Body of pancreas (tissue), 4 donors: ENCODE data around the gene NUDT22. TPM values are rescaled to one million over a fixed set of nuclear protein-coding genes. Genes with fewer than 3 reads are reported as not detected.

Experiments used
- ATAC-seq: fragments of 150-250 bp; one replicate; pipeline ENCODE4 v1.9.1; 2016
- DNase-seq, 4 donors: peaks; one replicate each; pipeline ENCODE4 v3.0.0-alpha.2; 2019
- H3K27ac ChIP-seq, 4 donors: fragments of 200-600 bp; sonication (generic); 1 replicate in 3 of 4; 2 replicates in 1 of 4; pipeline versions ENCODE4 v1.5.1 to v1.6.1; 2016 to 2019; ENCODE audit warnings: mild to moderate bottlenecking in 1 of 4, mixed read lengths in 1 of 4, moderate library complexity in 1 of 4
- H3K27me3 ChIP-seq, 2 donors: fragments of 200-600 bp; sonication (generic); one replicate each; pipeline ENCODE4 v1.6.0; 2016; ENCODE audit warnings: mild to moderate bottlenecking in 1 of 2
- H3K36me3 ChIP-seq, 2 donors: fragments of 200-600 bp; sonication (generic); replicated peaks in 1 of 2; 2 replicates each; pipeline ENCODE4 v1.5.1; 2016; ENCODE audit warnings: low read depth in 2 of 2; ENCODE audit not compliant: insufficient read depth in 1 of 2
- H3K4me1 ChIP-seq: fragments of 200-600 bp; sonication (generic); one replicate; pipeline ENCODE4 v1.6.0; 2016
- H3K4me3 ChIP-seq, 2 donors: fragments of 200-600 bp; sonication (generic); 1 replicate in 1 of 2; 2 replicates in 1 of 2; pipeline ENCODE4 v1.5.1; 2016 to 2019
- H3K9me3 ChIP-seq, 3 donors: fragments of 200-600 bp; sonication (generic); 1 replicate in 2 of 3; 2 replicates in 1 of 3; pipeline ENCODE4 v1.5.1; 2016
- POLR2A ChIP-seq, 3 donors: fragments of 450-650 bp; IDR thresholded peaks; one replicate each; pipeline ENCODE4 v1.6.1; 2016; ENCODE audit warnings: antibody characterized with exemption in 3 of 3, mild to moderate bottlenecking in 2 of 3
- WGBS, 2 donors: methylation state at CpG; one replicate each; pipeline ENCODE4 v1.1.5; 2017; 5-methylcytosine and 5-hydroxymethylcytosine counted together
- intact Hi-C: fragments of 100-400 bp; cut with DNase I; formaldehyde crosslinking; loops from one replicate; pipeline ENCODE4 v1.15.1; 2023
- total RNA-seq, 2 donors: library from RNA; depleted of rRNA; stranded (reverse); fragments of >200 nt; gene quantifications; one replicate each; pipeline ENCODE4 v1.1.0, GENCODE V29; 2016
- TF ChIP-seq, protein P1 (sequence below), 7 experiments: fragments of 450-650 bp in 4 of 7; fragments of 200-600 bp in 3 of 7; sonication (generic) in 3 of 7; IDR thresholded peaks; one replicate each; pipeline ENCODE4 v1.5.1; 2016 to 2019; ENCODE audit warnings: antibody characterized with exemption in 7 of 7

NUDT22 gene
- total RNA-seq, 2 donors from 2014 or later, result 45.9 to 73.5 TPM

DNA sequence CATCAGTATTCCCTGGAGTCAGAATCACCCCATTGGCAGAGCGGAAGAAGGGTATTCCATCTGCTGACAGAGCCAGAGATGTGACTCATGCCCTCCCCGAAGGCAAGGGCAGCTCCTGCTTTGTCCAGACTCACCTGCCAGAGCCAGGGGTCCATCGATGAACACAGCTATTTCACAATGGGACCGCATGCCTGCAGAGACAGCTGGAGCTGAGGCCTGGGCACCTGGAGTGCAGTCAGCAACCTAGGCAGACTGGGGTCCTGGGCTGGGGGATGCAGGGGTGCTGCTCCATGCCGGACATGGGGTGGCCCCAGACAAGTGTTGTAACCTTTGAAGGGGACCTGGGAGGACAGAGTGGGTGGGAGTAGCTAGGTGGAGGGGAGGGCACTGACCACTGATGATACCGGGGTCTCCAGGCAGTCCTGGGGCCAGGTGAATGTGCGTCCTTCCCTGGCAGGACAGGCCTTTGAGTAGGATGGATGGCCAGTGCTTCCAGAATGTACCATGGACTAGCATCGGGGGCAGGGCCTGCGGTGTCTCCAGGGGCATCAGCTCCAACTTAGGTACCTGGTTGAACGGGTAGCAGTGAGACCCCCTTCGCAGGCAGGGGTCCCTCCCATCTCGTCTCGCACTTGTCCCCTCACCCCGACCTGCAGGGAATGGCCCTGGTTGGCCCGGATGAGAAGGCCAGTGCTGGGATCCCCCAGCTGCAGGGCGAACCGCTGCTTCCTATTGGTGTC lies 1.8 kb upstream of the NUDT22 start:
- no peak overlapping the region for H3K27ac ChIP-seq
- H3K4me3 ChIP-seq, result no peak overlapping the region
- 86 to 96% methylated on average over 7 to 17 of the region's 17 CpGs for WGBS, 2 donors
- peaks cover 55% of the 10 kb centered on the region for H3K4me1 ChIP-seq
- no peaks in the 10 kb centered on the region for H3K9me3 ChIP-seq
- intact Hi-C loops, result no loop called here
- H3K36me3 ChIP-seq, result no peaks in the 10 kb centered on the region
- TF ChIP-seq POLR2A (IDR thresholded peaks at IDR 0.05), result no peak
- TF ChIP-seq, protein P1, sequence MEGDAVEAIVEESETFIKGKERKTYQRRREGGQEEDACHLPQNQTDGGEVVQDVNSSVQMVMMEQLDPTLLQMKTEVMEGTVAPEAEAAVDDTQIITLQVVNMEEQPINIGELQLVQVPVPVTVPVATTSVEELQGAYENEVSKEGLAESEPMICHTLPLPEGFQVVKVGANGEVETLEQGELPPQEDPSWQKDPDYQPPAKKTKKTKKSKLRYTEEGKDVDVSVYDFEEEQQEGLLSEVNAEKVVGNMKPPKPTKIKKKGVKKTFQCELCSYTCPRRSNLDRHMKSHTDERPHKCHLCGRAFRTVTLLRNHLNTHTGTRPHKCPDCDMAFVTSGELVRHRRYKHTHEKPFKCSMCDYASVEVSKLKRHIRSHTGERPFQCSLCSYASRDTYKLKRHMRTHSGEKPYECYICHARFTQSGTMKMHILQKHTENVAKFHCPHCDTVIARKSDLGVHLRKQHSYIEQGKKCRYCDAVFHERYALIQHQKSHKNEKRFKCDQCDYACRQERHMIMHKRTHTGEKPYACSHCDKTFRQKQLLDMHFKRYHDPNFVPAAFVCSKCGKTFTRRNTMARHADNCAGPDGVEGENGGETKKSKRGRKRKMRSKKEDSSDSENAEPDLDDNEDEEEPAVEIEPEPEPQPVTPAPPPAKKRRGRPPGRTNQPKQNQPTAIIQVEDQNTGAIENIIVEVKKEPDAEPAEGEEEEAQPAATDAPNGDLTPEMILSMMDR (IDR thresholded peaks at IDR 0.05), result no peak
- H3K27me3 ChIP-seq, result no peaks in the 10 kb centered on the region
- DNase-seq (peak in 1 of 4 donors; percentile 2), ATAC-seq (no peak)

DNA sequence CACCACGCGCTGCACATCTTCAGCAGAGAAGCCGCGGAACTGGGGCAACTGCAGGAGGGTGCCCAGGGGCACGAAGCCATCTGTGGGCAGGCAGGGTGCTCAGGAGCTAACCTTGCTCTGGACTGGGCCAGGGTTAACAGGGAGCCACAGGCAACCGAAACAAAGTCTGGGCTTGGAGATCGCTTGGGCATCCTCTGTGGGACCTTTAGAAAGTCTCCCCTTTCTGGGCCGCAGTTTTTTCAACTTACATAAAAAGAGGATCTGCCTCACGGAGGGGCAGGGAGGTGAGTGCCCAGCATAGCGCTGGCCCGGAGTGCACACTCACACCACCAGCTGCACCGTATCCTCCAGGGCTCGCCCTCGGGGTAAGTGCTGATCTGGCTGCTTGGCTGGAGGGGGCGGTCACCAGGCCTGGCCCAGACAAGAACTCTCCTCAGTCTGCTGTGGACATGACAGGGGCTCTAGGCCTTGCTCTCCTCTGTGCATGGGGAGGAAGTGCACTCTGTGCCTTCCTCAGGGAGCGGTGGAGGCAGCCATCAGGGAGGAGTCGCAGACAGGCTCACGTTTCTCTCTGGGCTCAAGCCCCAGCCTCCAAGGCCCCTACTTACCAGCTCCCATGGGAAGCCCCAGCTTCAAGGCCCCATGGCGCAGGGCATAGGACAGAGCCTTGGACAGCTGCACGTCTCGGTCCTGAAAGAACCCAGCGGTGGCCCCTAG lies 1.0 kb upstream of the NUDT22 start:
- H3K27ac ChIP-seq, result peak overlapping the region in 3 of 4 donors; percentile 86 to 97 (median 95)
- DNase-seq (no peak), ATAC-seq (no peak)
- H3K4me1 ChIP-seq, result peaks cover 59% of the 10 kb centered on the region
- H3K36me3 ChIP-seq, result no peaks in the 10 kb centered on the region
- peak overlapping the region; percentile 62 to 72 for H3K4me3 ChIP-seq
- intact Hi-C loops, result no loop called here
- H3K27me3 ChIP-seq, result no peaks in the 10 kb centered on the region
- TF ChIP-seq, protein P1 (IDR thresholded peaks at IDR 0.05), result no peak
- no peak for TF ChIP-seq POLR2A (IDR thresholded peaks at IDR 0.05)
- no peaks in the 10 kb centered on the region for H3K9me3 ChIP-seq
- 50 to 67% methylated on average over 6 to 19 of the region's 22 CpGs for WGBS, 2 donors

GRCh38 chr11:64226507-64227051 lies 505 bp downstream of the NUDT22 start:
- Histone ChIP-seq H3K4me1 (peaks cover 69% of the 10 kb centered on the region), H3K4me3 (peak overlapping the region; percentile 62 to 72), H3K27me3 (no peaks in the 10 kb centered on the region), H3K9me3 (no peaks in the 10 kb centered on the region), H3K27ac (peak overlapping the region; percentile 86 to 97 (median 92)), H3K36me3 (no peaks in the 10 kb centered on the region)
- DNase-seq (peak; percentile 66 to 83 (median 78)), ATAC-seq (peak; percentile 39)
- TF ChIP-seq POLR2A (IDR thresholded peaks at IDR 0.05), result peak in 2 of 3 donors; percentile 48 to 49
- TF ChIP-seq, protein P1 (IDR thresholded peaks at IDR 0.05), result no peak
- WGBS, 2 donors, result 0 to 1% methylated on average over 12 to 26 of the region's 26 CpGs
- intact Hi-C loops, result no loop called here

- intact Hi-C loops, result no loop called here
- H3K4me3 ChIP-seq, result no peak overlapping the region
- no peaks in the 10 kb centered on the region for H3K36me3 ChIP-seq
- 37 to 51% methylated on average over 3 of the region's 3 CpGs for WGBS, 2 donors
- peaks cover 74% of the 10 kb centered on the region for H3K4me1 ChIP-seq
- H3K27ac ChIP-seq, result peak overlapping the region; percentile 86 to 97 (median 92)
- H3K27me3 ChIP-seq, result no peaks in the 10 kb centered on the region
- TF ChIP-seq POLR2A (IDR thresholded peaks at IDR 0.05), result no peak
- TF ChIP-seq, protein P1 (IDR thresholded peaks at IDR 0.05), result no peak
- ATAC-seq (no peak), DNase-seq (peak in 3 of 4 donors; percentile 49 to 80 (median 75))
- no peaks in the 10 kb centered on the region for H3K9me3 ChIP-seq
These were observed 1.4 kb downstream of the NUDT22 start for GRCh38 chr11:64227405-64227956.
